Right lobe of liver (tissue), 4 donors: ENCODE results near the gene PYGB.

ENCODE experiments used
- POLR2A ChIP-seq: fragments of 450-650 bp; IDR thresholded peaks from one replicate; pipeline ENCODE4 v1.6.1; 2017; ENCODE audit warnings: antibody characterized with exemption, mild to moderate bottlenecking
- TF ChIP-seq, protein P1 (sequence below), 4 donors: fragments of 200-600 bp in 3 of 4; fragments of 450-650 bp in 1 of 4; IDR thresholded peaks; one replicate each; pipeline versions ENCODE4 v1.5.1 to v1.8.0; 2016 to 2022; ENCODE audit warnings: antibody characterized with exemption in 4 of 4, mild to moderate bottlenecking in 2 of 4
- donor health status: DM: no; HTN: no; CAD: no.
- donor health status: DM: no; HTN: no; CAD: no.
- donor health status: DM: no; HTN: yes; CAD: no.

DNA sequence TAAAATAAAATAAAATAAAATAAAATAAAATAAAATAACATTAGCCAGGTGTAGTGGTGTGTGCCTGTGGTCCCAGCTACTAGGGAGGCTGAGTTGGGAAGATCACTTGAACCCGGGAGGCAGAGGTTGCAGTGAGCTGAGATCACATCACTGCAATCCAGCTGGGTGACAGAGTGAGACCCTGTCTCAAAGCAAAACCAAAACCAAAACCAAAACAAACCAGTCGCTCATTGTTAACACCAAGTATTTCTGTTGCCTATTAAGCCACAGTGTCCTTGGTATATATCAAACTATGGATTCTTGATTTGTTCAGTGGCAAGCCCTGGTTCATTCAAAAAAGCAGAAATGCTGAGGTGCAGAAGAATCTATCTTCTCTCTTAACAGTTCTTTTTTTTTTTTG lies 65.7 kb downstream of the PYGB start:
- TF ChIP-seq, protein P1, sequence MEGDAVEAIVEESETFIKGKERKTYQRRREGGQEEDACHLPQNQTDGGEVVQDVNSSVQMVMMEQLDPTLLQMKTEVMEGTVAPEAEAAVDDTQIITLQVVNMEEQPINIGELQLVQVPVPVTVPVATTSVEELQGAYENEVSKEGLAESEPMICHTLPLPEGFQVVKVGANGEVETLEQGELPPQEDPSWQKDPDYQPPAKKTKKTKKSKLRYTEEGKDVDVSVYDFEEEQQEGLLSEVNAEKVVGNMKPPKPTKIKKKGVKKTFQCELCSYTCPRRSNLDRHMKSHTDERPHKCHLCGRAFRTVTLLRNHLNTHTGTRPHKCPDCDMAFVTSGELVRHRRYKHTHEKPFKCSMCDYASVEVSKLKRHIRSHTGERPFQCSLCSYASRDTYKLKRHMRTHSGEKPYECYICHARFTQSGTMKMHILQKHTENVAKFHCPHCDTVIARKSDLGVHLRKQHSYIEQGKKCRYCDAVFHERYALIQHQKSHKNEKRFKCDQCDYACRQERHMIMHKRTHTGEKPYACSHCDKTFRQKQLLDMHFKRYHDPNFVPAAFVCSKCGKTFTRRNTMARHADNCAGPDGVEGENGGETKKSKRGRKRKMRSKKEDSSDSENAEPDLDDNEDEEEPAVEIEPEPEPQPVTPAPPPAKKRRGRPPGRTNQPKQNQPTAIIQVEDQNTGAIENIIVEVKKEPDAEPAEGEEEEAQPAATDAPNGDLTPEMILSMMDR (IDR thresholded peaks at IDR 0.05): no peak
- TF ChIP-seq POLR2A: no peak
